ENCODE data around the gene TRPM5.

TRPM5 gene

GRCh38 chr11:2451336-2451735, 7.0 kb upstream of the TRPM5 start:
- no peak for TF ChIP-seq CTCF (conservative IDR thresholded peaks at IDR 0.05; ENCODE audit: low read depth, low read length)
- no peak overlapping the region for H3K4me3 ChIP-seq (ENCODE audit: low read length)
- DNase-seq (ENCODE audit: low read depth): no peak

GRCh38 chr11:2450321-2451041, 6.2 kb upstream of the TRPM5 start:
- no peak for DNase-seq (ENCODE audit: low read depth)
- H3K4me3 ChIP-seq (ENCODE audit: low read length): no peak overlapping the region

DNA sequence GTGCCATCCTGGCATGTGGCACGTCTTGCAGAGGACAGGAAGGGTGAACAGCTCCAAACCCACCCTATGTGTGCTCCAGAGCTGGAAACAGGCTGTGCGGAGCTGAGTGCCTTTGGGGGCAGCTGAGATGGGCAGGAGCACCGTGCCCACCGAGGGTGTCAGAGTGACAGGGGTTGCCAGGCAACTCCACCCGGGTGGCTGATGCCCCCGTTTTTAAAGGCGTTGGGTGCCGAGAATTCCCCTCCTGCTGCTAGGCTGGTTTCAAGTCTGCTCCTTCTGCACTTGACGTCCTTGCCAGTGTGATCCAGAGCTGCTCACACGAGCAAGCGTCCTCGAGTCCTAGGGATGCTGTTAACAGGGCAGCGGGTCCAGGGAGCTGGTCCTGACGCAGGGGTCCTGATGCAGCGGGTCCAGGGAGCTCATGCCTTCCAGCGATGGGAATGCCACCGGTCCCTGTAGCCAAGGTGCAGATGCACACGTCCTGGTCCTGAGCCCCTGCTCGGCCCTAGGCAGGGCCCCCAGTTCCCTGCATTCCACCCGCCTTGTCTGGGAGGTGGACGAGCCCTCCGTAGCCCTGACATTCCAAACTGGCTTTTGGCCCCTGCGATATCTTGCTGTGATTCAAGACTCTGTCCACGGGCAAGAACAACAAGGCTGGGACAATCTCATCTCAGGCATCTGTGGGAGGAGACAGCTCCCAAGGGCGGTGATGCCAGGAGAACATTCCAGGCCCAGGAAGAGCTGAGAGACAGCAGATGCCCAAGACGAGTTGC, 5.4 kb upstream of the TRPM5 start:
- no peak overlapping the region for H3K4me3 ChIP-seq (ENCODE audit: low read length)
- no peak for TF ChIP-seq CTCF (conservative IDR thresholded peaks at IDR 0.05; ENCODE audit: low read depth, low read length)
- no peak for DNase-seq (ENCODE audit: low read depth)

More at GRCh38 chr11:2450321-2451041, 6.2 kb upstream of the TRPM5 start:
- TF ChIP-seq CTCF (conservative IDR thresholded peaks at IDR 0.05; ENCODE audit: low read depth, low read length): no peak

DNA sequence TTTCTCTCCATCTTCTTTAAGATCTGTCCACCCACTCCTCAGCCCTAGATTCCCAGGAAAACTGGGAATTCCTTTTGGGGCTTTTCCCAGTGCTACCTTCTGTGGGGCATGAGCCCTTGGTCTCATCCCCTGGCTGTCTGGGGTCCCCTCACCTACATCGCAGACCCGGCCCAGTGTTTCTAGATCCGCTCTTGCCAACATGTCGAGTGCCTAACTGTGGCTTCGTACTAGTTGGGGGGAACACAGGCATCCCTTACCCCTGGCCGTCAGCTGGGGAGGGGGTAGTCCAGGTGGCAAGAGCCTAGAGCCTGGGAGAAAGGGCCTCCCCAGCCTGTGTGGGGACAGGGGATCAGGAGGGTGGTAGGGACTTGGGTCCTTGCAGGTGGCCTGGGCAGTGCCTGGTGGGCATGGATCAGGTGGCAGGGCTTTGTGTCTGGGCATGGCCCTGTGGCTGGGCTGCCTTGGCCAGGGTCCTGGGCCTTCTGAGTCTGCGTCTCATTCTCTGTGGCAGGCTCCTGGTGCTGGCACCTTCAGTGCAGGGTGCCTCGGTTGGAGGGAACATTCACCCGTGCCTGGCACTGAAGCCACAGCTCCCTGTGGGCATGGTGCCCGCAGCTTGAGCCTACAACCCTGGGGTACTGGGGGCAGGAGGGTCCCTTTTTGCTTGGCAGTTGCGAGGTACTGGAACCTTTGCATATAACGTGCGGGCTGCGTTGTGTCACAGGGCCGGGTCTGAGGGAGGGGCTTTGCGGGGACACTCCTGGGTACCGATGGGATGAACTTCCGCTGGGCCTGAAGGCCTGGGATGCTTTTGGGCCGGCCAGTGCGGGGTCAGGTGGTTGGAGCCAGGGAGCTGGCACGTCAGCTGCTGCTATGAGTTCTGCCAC, 4.6 kb upstream of the TRPM5 start:
- DNase-seq (ENCODE audit: low read depth): no peak
- H3K4me3 ChIP-seq (ENCODE audit: low read length): no peak overlapping the region
- no peak for TF ChIP-seq CTCF (conservative IDR thresholded peaks at IDR 0.05; ENCODE audit: low read depth, low read length)

GRCh38 chr11:2447951-2448650, 3.8 kb upstream of the TRPM5 start:
- TF ChIP-seq CTCF (conservative IDR thresholded peaks at IDR 0.05; ENCODE audit: low read depth, low read length): no peak
- no peak overlapping the region for H3K4me3 ChIP-seq (ENCODE audit: low read length)
- no peak for DNase-seq (ENCODE audit: low read depth)

DNA sequence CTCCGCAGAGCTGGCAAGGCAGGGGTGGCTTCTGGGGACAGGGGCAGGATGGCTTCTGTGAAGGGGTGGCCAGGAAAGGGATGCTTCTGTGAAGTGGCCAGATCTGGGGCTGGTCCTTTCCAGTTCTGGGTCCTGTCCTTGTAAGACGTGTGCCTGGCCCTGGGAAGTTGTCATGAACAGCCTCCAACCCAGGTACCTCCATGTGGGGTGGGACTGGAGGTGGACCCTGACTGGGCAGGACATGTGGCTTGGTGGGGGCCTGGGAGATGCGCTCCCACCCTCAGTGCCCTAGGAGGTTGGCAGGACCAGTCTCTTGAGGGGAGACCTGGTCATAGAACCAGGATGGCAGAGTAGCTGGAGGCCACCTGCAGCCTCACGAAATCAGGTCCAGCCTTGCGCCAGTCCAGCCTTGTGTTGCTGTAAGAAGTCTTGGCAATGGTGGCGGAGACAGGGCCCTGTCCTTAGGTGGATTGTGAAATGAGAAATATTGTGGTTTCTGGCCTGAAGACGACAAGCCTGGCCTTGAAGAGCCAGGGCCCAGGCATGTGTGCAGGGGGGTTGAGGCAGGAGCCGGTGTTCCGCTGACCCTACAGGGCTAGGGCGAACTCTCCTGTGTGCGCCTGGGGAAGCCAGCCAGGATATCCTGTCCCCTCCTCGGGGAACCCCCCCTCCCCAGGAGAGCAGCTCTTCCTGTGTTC, 3.1 kb upstream of the TRPM5 start:
- H3K4me3 ChIP-seq (ENCODE audit: low read length): no peak overlapping the region
- no peak for TF ChIP-seq CTCF (conservative IDR thresholded peaks at IDR 0.05; ENCODE audit: low read depth, low read length)
- DNase-seq (ENCODE audit: low read depth): no peak

Data from retinal pigment epithelial cell (primary cell).